OCI-LY7 (cell line): ENCODE results near the gene WDR83.

Source experiments
- EZH2phosphoT487 ChIP-seq: fragments of 200-600 bp; sonication (generic); IDR thresholded peaks from 2 replicates; pipeline ENCODE4 v1.6.1; 2018; ENCODE audit warnings: low read depth, borderline replicate concordance, mild to moderate bottlenecking, mixed run types, antibody characterized with exemption, low read length, moderate library complexity, mixed read lengths
- TF ChIP-seq, protein P1 (sequence below): fragments of 200-600 bp; sonication (generic); conservative IDR thresholded peaks from 2 replicates; pipeline ENCODE4 v1.5.1; 2014; ENCODE audit warnings: mild to moderate bottlenecking, antibody characterized with exemption, low read length, moderate library complexity, mixed read lengths

DNA sequence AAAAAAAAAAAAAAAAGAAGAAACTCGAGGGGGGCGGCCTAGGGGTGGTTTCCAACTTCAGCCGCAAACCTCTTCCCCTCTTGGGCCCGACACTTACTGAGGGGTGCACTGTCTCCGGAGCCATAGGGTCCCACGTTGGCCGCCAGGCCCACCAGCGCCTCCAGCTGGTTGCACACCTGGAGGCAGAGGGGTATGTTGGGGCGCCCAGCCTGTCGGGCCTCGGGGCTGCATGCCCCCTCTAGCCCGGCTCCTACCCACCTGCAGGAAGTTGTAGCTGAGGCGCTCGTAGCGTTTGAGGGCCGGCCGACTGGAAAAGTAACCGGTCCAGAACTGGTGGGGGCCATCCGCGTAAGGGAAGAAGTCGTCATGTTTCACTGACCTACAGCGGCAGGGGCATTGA lies 8.6 kb upstream of the WDR83 start:
- TF ChIP-seq, protein P1, sequence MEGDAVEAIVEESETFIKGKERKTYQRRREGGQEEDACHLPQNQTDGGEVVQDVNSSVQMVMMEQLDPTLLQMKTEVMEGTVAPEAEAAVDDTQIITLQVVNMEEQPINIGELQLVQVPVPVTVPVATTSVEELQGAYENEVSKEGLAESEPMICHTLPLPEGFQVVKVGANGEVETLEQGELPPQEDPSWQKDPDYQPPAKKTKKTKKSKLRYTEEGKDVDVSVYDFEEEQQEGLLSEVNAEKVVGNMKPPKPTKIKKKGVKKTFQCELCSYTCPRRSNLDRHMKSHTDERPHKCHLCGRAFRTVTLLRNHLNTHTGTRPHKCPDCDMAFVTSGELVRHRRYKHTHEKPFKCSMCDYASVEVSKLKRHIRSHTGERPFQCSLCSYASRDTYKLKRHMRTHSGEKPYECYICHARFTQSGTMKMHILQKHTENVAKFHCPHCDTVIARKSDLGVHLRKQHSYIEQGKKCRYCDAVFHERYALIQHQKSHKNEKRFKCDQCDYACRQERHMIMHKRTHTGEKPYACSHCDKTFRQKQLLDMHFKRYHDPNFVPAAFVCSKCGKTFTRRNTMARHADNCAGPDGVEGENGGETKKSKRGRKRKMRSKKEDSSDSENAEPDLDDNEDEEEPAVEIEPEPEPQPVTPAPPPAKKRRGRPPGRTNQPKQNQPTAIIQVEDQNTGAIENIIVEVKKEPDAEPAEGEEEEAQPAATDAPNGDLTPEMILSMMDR: 0 out of 2 replicates have a peak, but pooled peaks have one; percentile 25
- no peak for TF ChIP-seq EZH2phosphoT487
